IMR-90 (cell line): Measurements from ENCODE around the gene INHBC.

ENCODE experiments used
- CTCF ChIP-seq: conservative IDR thresholded peaks from 2 replicates; pipeline ENCODE4 v1.5.1; 2012; ENCODE audit warnings: mild to moderate bottlenecking, low read depth, low read length, improper control_type of control experiment
- FOS ChIP-seq: fragments of 150-350 bp; IDR thresholded peaks from 2 replicates; pipeline ENCODE4 v1.6.1; 2016; ENCODE audit warnings: low read depth, low read length
- MAFK ChIP-seq: IDR thresholded peaks from 2 replicates; pipeline ENCODE4 v1.6.1; 2012; ENCODE audit warnings: low read depth, low read length, improper control_type of control experiment
- RAD21 ChIP-seq: IDR thresholded peaks from 2 replicates; pipeline ENCODE4 v1.6.1; 2012; ENCODE audit warnings: low read length, improper control_type of control experiment
- SMC3 ChIP-seq: fragments of 150-350 bp; IDR thresholded peaks from 2 replicates; pipeline ENCODE4 v1.6.1; 2016; ENCODE audit warnings: low read depth, mild to moderate bottlenecking, antibody characterized with exemption, low read length, moderate library complexity

GRCh38 chr12:57458665-57459054 is 24.1 kb downstream of the INHBC start:
- TF ChIP-seq SMC3: no peak
- no peak for TF ChIP-seq CTCF
- TF ChIP-seq MAFK: no peak
- no peak for TF ChIP-seq RAD21
- TF ChIP-seq FOS: no peak
